ENCODE measurements around the gene PRKAR2A. TPM values are rescaled to one million over a fixed set of nuclear protein-coding genes. Genes with fewer than 3 reads are reported as not detected.
"Not testable (repeated sequence)": the region's sequence is repeated elsewhere in the genome, so short reads cannot be mapped to it uniquely, and the experiment has no call there.

Gene PRKAR2A
- total RNA-seq, 2 experiments from 2014 or later: 31.0 to 32.1 TPM

GRCh38 chr3:48723725-48724124 lies 123.9 kb downstream of the PRKAR2A start:
- no peak for ATAC-seq

GRCh38 chr3:48723293-48723692 lies 124.4 kb downstream of the PRKAR2A start:
- H3K9me3 Mint-ChIP-seq; H3K27ac Mint-ChIP-seq; intact Hi-C loops (cut with micrococcal nuclease); H3K27me3 Mint-ChIP-seq; ATAC-seq; H3K4me3 Mint-ChIP-seq; DNase-seq; POLR2A ChIA-PET; H3K4me1 Mint-ChIP-seq (ENCODE audit: low read depth); CTCF ChIA-PET; H3K36me3 Mint-ChIP-seq (ENCODE audit: low read depth): not testable (repeated sequence)

More at GRCh38 chr3:48723725-48724124, 123.9 kb downstream of the PRKAR2A start:
- ChIA-PET POLR2A (no interaction called here), CTCF (no interaction called here)
- Mint-ChIP-seq H3K27ac (no peak overlapping the region), H3K36me3 (ENCODE audit: low read depth) (no peaks in the 10 kb centered on the region), H3K4me3 (no peak overlapping the region), H3K27me3 (no peaks in the 10 kb centered on the region), H3K4me1 (ENCODE audit: low read depth) (no peaks in the 10 kb centered on the region), H3K9me3 (no peaks in the 10 kb centered on the region)
- intact Hi-C loops (cut with micrococcal nuclease): no loop called here
- no peak for TF ChIP-seq CTCF (IDR thresholded peaks at IDR 0.05)
- no peak for DNase-seq

- intact Hi-C loops (cut with micrococcal nuclease): no loop called here
Observed at GRCh38 chr3:48716982-48717746, 130.5 kb downstream of the PRKAR2A start, which contains the start of gene IP6K2. Gene IP6K2 (minus strand): TSS chr3:48717221. CDS start chr3:48695291, 21,930 bp downstream.

GRCh38 chr3:48716508-48716981 lies 131.1 kb downstream of the PRKAR2A start:
- peak overlapping the region; percentile 97 for H3K27ac Mint-ChIP-seq
- ChIA-PET CTCF (interaction anchor here (0.9 to 2.5 kb wide), 7 partner anchors 19 to 280 kb away, joined by 3 to 8 read pairs (median 5); partner anchors contain the start of gene NCKIPSD), POLR2A (interaction anchor here (0.6 to 3.1 kb wide), 11 partner anchors 9 to 206 kb away, joined by 3 to 19 read pairs (median 3); partner anchors contain the start of gene ARIH2)
- peaks cover 35% of the 10 kb centered on the region for H3K4me1 Mint-ChIP-seq (ENCODE audit: low read depth)
- intact Hi-C loops (cut with micrococcal nuclease): no loop called here
- H3K4me3 Mint-ChIP-seq: peak overlapping the region; percentile 96
- no peaks in the 10 kb centered on the region for H3K27me3 Mint-ChIP-seq
- ATAC-seq (peak; percentile 8), DNase-seq (peak; percentile 43)
- no peak for TF ChIP-seq CTCF (IDR thresholded peaks at IDR 0.05)
- no peaks in the 10 kb centered on the region for H3K9me3 Mint-ChIP-seq
- H3K36me3 Mint-ChIP-seq (ENCODE audit: low read depth): peaks cover 23% of the 10 kb centered on the region

More at GRCh38 chr3:48716982-48717746, 130.5 kb downstream of the PRKAR2A start, which contains the start of gene IP6K2:
- POLR2A ChIA-PET: interaction anchor here (0.6 to 3.1 kb wide), 9 partner anchors 10 to 80 kb away, joined by 3 to 19 read pairs (median 4); no protein-coding TSS in a partner anchor
- peaks cover 19% of the 10 kb centered on the region for H3K36me3 Mint-ChIP-seq (ENCODE audit: low read depth)
- no peak for TF ChIP-seq CTCF (IDR thresholded peaks at IDR 0.05)
- peaks cover 30% of the 10 kb centered on the region for H3K4me1 Mint-ChIP-seq (ENCODE audit: low read depth)
- H3K9me3 Mint-ChIP-seq: no peaks in the 10 kb centered on the region
- DNase-seq (peak; percentile 99), ATAC-seq (peak; percentile 99)
- H3K4me3 Mint-ChIP-seq: peak within 1 kb of the TSS; percentile 96
- H3K27ac Mint-ChIP-seq: peak within 1 kb of the TSS; percentile 97
- CTCF ChIA-PET: interaction anchor here (0.8 to 2.5 kb wide), 7 partner anchors 18 to 317 kb away, joined by 3 to 8 read pairs (median 3); partner anchors contain the start of gene NCKIPSD
- H3K27me3 Mint-ChIP-seq: no peaks in the 10 kb centered on the region

GRCh38 chr3:48715174-48715800 lies 132.4 kb downstream of the PRKAR2A start:
- H3K4me3 Mint-ChIP-seq: peak overlapping the region; percentile 96
- DNase-seq (no peak), ATAC-seq (no peak)
- ChIA-PET CTCF (interaction anchor here (1.1 to 2.5 kb wide), 4 partner anchors 9 to 31 kb away, joined by 4 to 8 read pairs (median 7); partner anchors contain the start of gene NCKIPSD), POLR2A (interaction anchor here (0.6 to 3.1 kb wide), 6 partner anchors 11 to 274 kb away, joined by 3 to 18 read pairs (median 5); partner anchors contain the start of genes P4HTM and SLC26A6)
- H3K9me3 Mint-ChIP-seq: no peaks in the 10 kb centered on the region
- H3K4me1 Mint-ChIP-seq (ENCODE audit: low read depth): peaks cover 44% of the 10 kb centered on the region
- H3K27me3 Mint-ChIP-seq: no peaks in the 10 kb centered on the region
- no peak for TF ChIP-seq CTCF (IDR thresholded peaks at IDR 0.05)
- H3K36me3 Mint-ChIP-seq (ENCODE audit: low read depth): peaks cover 27% of the 10 kb centered on the region
- H3K27ac Mint-ChIP-seq: peak overlapping the region; percentile 55
- intact Hi-C loops (cut with micrococcal nuclease): no loop called here

All from activated CD8-positive, alpha-beta T cell treated with anti-CD3 and anti-CD28 coated beads for 36 hours (primary cell).